PFSK-1 (cell line): ENCODE results near the gene CLASP2.

Experiments
- POLR2AphosphoS5 ChIP-seq: IDR thresholded peaks from 2 replicates; pipeline ENCODE4 v1.6.1; 2012; ENCODE audit warnings: low read depth, mild to moderate bottlenecking, control low read depth, low read length, moderate library complexity
- TAF1 ChIP-seq: IDR thresholded peaks from 2 replicates; pipeline ENCODE4 v1.6.1; 2012; ENCODE audit warnings: low read length, control low read depth, borderline replicate concordance; ENCODE audit not compliant: insufficient read depth
- TF ChIP-seq, protein P1 (sequence below), 2 experiments: IDR thresholded peaks; 2 replicates each; pipeline versions ENCODE4 v1.6.1 to v1.8.0; 2011 to 2012; ENCODE audit warnings: low read depth in 2 of 2, low read length in 2 of 2, control low read depth in 1 of 2, inconsistent platforms in 1 of 2, mild to moderate bottlenecking in 1 of 2, moderate library complexity in 1 of 2; ENCODE audit not compliant: insufficient read depth in 1 of 2

- TF ChIP-seq POLR2AphosphoS5 = no peak
- TF ChIP-seq TAF1 = no peak
- TF ChIP-seq, protein P1, sequence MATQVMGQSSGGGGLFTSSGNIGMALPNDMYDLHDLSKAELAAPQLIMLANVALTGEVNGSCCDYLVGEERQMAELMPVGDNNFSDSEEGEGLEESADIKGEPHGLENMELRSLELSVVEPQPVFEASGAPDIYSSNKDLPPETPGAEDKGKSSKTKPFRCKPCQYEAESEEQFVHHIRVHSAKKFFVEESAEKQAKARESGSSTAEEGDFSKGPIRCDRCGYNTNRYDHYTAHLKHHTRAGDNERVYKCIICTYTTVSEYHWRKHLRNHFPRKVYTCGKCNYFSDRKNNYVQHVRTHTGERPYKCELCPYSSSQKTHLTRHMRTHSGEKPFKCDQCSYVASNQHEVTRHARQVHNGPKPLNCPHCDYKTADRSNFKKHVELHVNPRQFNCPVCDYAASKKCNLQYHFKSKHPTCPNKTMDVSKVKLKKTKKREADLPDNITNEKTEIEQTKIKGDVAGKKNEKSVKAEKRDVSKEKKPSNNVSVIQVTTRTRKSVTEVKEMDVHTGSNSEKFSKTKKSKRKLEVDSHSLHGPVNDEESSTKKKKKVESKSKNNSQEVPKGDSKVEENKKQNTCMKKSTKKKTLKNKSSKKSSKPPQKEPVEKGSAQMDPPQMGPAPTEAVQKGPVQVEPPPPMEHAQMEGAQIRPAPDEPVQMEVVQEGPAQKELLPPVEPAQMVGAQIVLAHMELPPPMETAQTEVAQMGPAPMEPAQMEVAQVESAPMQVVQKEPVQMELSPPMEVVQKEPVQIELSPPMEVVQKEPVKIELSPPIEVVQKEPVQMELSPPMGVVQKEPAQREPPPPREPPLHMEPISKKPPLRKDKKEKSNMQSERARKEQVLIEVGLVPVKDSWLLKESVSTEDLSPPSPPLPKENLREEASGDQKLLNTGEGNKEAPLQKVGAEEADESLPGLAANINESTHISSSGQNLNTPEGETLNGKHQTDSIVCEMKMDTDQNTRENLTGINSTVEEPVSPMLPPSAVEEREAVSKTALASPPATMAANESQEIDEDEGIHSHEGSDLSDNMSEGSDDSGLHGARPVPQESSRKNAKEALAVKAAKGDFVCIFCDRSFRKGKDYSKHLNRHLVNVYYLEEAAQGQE (IDR thresholded peaks at IDR 0.05; ENCODE audit: insufficient read depth in 1 of 2, low read depth in 2 of 2, low read length in 2 of 2) = no peak
Measured at GRCh38 chr3:33722626-33723370, 4.7 kb upstream of the CLASP2 start.
